ENCODE data around the gene RASA3.

Gene RASA3

GRCh38 chr13:113974304-113975281 is 157.8 kb downstream of the RASA3 start:
- DNase-seq, result no peak

GRCh38 chr13:113973218-113974164 is 158.9 kb downstream of the RASA3 start, which contains the start of gene C13orf46:
Gene C13orf46 (minus strand): TSS chr13:113974076. CDS start chr13:113973997, 79 bp downstream.
- no peak for DNase-seq

- no peak for DNase-seq
Observed at GRCh38 chr13:113972451-113973217, 159.8 kb downstream of the RASA3 start.

GRCh38 chr13:113971471-113972231 is 160.8 kb downstream of the RASA3 start:
- no peak for DNase-seq

GRCh38 chr13:113970810-113971470 is 161.5 kb downstream of the RASA3 start:
- DNase-seq, result no peak

- DNase-seq, result peak; percentile 8
Observed at GRCh38 chr13:113969973-113970611, 162.3 kb downstream of the RASA3 start.

GRCh38 chr13:113969311-113969972 is 163.0 kb downstream of the RASA3 start:
- DNase-seq, result no peak

GRCh38 chr13:113968463-113969310 is 163.7 kb downstream of the RASA3 start:
- no peak for DNase-seq

GRCh38 chr13:113967729-113968462 is 164.5 kb downstream of the RASA3 start:
- DNase-seq, result no peak

GRCh38 chr13:113967206-113967720 is 165.2 kb downstream of the RASA3 start:
- no peak for DNase-seq

GRCh38 chr13:113965968-113966884 is 166.2 kb downstream of the RASA3 start:
- DNase-seq, result no peak

- DNase-seq, result no peak
Observed at GRCh38 chr13:113965383-113965874, 167.0 kb downstream of the RASA3 start.

GRCh38 chr13:113964251-113964995 is 168.0 kb downstream of the RASA3 start:
- no peak for DNase-seq

GRCh38 chr13:113963376-113963775 is 169.0 kb downstream of the RASA3 start:
- DNase-seq, result no peak

GRCh38 chr13:113962975-113963374 is 169.4 kb downstream of the RASA3 start:
- DNase-seq, result no peak

- no peak for DNase-seq
Observed at GRCh38 chr13:113962386-113962785, 170.0 kb downstream of the RASA3 start.

Data from NCI-H510A treated with DMSO at 0.1 percent for 48 hours (cell line).